Mucosa of gallbladder (tissue), 1 donor: Measurements from ENCODE around the gene ABCG5. TPM values are rescaled to one million over a fixed set of nuclear protein-coding genes. Genes with fewer than 3 reads are reported as not detected.

ENCODE experiments used
- total RNA-seq: library from RNA; stranded (reverse); gene quantifications from one replicate; pipeline ENCODE4 v1.2.1, GENCODE V29; 2021
- donor health status: DM: no; HTN: no; CAD: no.

ABCG5 gene
- total RNA-seq, 1 donor from 2014 or later: 3.1 TPM

Other genes with a start within 250 kb of the ABCG5 start
- gene THADA, start 242.8 kb downstream of the ABCG5 start, total RNA-seq: 35.9 TPM
- gene PLEKHH2, start 201.6 kb downstream of the ABCG5 start, total RNA-seq: 20.5 TPM
- gene C1GALT1C1L, start 162.4 kb downstream of the ABCG5 start, total RNA-seq: 0.92 TPM
- gene DYNC2LI1, start 64.8 kb downstream of the ABCG5 start, total RNA-seq: 26.2 TPM
- 2.6 TPM for gene ABCG8, start 132 bp upstream of the ABCG5 start, total RNA-seq
- 60.7 TPM for gene LRPPRC, start 157.2 kb upstream of the ABCG5 start, total RNA-seq